SU-DHL-6 (cell line): ENCODE data around the gene CHTOP.

Experiments used
- H2AFZ ChIP-seq: fragments of 200-600 bp; sonication (generic); 2 replicates; pipeline ENCODE4 v1.6.1; 2014; ENCODE audit warnings: low read depth, mild to moderate bottlenecking, moderate library complexity, mixed read lengths, antibody characterized with exemption, low read length; ENCODE audit not compliant: severe bottlenecking
- H3F3A ChIP-seq: fragments of 200-600 bp; shearing (Covaris generic); 2 replicates; pipeline ENCODE4 v1.6.0; 2016; ENCODE audit warnings: antibody characterized with exemption, mild to moderate bottlenecking; ENCODE audit not compliant: insufficient read depth
- H3K27ac ChIP-seq: fragments of 200-600 bp; sonication (generic); 2 replicates; pipeline ENCODE4 v1.5.1; 2016; ENCODE audit warnings: low read depth, mild to moderate bottlenecking, low read length, moderate library complexity, mixed read lengths
- H3K27me3 ChIP-seq: fragments of 200-600 bp; sonication (generic), shearing (Covaris generic); 2 replicates; pipeline ENCODE4 v1.6.0; 2014; ENCODE audit warnings: mild to moderate bottlenecking, low read length
- H3K36me3 ChIP-seq: fragments of 200-600 bp; sonication (generic); 2 replicates; pipeline ENCODE4 v1.6.1; 2014; ENCODE audit warnings: mild to moderate bottlenecking, low read length, mixed read lengths
- H3K4me2 ChIP-seq: fragments of 300-600, 200-600 bp; shearing (Covaris generic), sonication (generic); 2 replicates; pipeline ENCODE4 v1.6.0; 2014; ENCODE audit warnings: low read length, low read depth, mild to moderate bottlenecking; ENCODE audit not compliant: poor library complexity, severe bottlenecking
- H3K4me3 ChIP-seq: fragments of 200-600 bp; sonication (generic); 2 replicates; pipeline ENCODE4 v1.5.1; 2014; ENCODE audit warnings: antibody characterized with exemption, low read length, mild to moderate bottlenecking, mixed read lengths; ENCODE audit not compliant: insufficient read depth, poor library complexity, severe bottlenecking
- H3K79me2 ChIP-seq: fragments of 200-600 bp; sonication (generic); 2 replicates; pipeline ENCODE4 v1.6.1; 2014; ENCODE audit warnings: mild to moderate bottlenecking, low read length, moderate library complexity; ENCODE audit not compliant: insufficient read depth
- H3K9ac ChIP-seq: fragments of 200-600 bp; sonication (generic); 2 replicates; pipeline ENCODE4 v1.7.0; 2014; ENCODE audit warnings: mild to moderate bottlenecking, low read length
- H3K9me2 ChIP-seq: fragments of 200-600 bp; sonication (generic); replicated peaks from 2 replicates; pipeline ENCODE4 v1.6.1; 2014; ENCODE audit warnings: low read length; ENCODE audit not compliant: insufficient read depth
- H3K9me3 ChIP-seq: fragments of 200-600 bp; sonication (generic); 2 replicates; pipeline ENCODE4 v1.6.1; 2014; ENCODE audit warnings: low read length, mixed read lengths; ENCODE audit not compliant: insufficient read depth
- H4K20me1 ChIP-seq: fragments of 200-600 bp; sonication (generic); 2 replicates; pipeline ENCODE4 v1.6.1; 2014; ENCODE audit warnings: low read depth, mild to moderate bottlenecking, antibody characterized with exemption, low read length, moderate library complexity, mixed read lengths
- EZH2phosphoT487 ChIP-seq: fragments of 200-600 bp; sonication (generic), shearing (Covaris generic); conservative IDR thresholded peaks from 2 replicates; pipeline ENCODE4 v1.6.1; 2018; ENCODE audit warnings: mild to moderate bottlenecking, antibody characterized with exemption, low read length, moderate library complexity, mixed read lengths
- TF ChIP-seq, protein P1 (sequence below): fragments of 200-600 bp; sonication (generic); IDR thresholded peaks from one replicate; pipeline ENCODE4 v1.5.1; 2017; ENCODE audit warnings: antibody characterized with exemption, mild to moderate bottlenecking, low read length, moderate library complexity; ENCODE audit not compliant: insufficient read depth, poor library complexity, severe bottlenecking

The CHTOP gene

DNA sequence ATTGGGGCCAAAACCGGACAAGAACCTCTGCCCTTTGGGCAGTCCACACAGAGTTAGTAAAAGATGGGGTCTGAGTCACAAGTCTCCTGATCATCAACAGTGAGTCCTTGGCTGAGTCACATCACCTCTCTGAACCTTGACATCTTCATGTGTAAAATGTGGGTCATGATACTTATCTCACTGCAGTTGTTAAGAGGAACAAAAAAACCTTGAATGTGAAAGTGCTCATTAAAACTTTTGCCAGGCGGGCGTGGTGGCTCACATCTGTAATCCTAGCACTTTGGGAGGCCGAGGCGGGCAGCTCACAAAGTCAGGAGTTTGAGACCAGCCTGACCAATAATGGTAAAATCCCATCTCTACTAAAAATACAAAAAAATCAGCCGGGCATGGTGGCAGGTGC lies 36.7 kb upstream of the CHTOP start:
- Histone ChIP-seq H3K27me3 (no peaks in the 10 kb centered on the region), H3K27ac (no peak overlapping the region), H3F3A (no peaks in the 10 kb centered on the region), H3K79me2 (no peaks in the 10 kb centered on the region), H3K36me3 (no peaks in the 10 kb centered on the region), H3K9me2 (no peaks in the 10 kb centered on the region), H3K9ac (no peak overlapping the region), H3K9me3 (no peaks in the 10 kb centered on the region), H3K4me2 (no peak overlapping the region), H2AFZ (no peak overlapping the region), H4K20me1 (no peaks in the 10 kb centered on the region), H3K4me3 (no peak overlapping the region)
- TF ChIP-seq EZH2phosphoT487: no peak
- TF ChIP-seq, protein P1, sequence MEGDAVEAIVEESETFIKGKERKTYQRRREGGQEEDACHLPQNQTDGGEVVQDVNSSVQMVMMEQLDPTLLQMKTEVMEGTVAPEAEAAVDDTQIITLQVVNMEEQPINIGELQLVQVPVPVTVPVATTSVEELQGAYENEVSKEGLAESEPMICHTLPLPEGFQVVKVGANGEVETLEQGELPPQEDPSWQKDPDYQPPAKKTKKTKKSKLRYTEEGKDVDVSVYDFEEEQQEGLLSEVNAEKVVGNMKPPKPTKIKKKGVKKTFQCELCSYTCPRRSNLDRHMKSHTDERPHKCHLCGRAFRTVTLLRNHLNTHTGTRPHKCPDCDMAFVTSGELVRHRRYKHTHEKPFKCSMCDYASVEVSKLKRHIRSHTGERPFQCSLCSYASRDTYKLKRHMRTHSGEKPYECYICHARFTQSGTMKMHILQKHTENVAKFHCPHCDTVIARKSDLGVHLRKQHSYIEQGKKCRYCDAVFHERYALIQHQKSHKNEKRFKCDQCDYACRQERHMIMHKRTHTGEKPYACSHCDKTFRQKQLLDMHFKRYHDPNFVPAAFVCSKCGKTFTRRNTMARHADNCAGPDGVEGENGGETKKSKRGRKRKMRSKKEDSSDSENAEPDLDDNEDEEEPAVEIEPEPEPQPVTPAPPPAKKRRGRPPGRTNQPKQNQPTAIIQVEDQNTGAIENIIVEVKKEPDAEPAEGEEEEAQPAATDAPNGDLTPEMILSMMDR: no peak

DNA sequence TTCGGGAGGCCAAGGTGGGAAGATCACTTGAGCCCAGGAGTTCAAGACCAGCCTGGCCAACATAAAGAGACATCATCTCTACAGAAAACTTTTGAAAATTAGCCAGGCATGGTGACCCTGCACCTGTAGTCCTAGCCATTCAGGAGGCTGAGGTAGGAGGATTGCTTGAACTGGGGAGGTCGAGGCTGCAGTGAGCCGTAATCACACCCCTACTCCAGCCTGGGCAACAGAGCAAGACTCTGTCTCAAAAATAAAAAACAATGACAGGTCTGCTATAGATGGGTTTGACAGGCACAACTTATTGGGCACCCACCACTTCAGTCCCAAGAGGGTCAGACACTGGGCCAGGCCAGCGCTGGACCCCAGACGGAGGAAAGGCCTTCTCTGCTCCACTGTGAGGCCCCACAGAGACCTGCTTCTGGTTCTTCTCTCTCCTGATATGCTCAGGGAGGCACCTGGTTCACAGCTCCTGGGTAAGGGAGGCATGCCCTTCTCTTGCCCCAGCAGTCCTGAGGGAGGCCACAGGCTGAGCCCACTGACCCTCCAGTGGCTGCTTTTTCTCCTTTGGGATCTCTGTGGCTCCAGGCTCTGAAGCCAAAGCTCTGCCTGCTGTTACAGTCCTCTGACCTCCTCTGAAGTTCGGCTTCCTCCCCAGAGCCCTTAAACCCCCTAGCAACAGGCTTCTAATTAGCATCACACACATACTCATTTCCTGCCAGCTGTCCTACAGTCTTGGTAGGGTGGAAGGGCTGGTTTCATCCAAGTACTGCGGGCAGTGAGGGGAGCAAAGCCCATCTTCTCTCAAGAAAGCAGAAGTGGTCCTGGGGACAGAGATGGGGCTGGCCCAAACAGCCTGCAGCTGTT lies 35.3 kb upstream of the CHTOP start:
- Histone ChIP-seq H4K20me1 (no peaks in the 10 kb centered on the region), H3K4me3 (peak overlapping the region; percentile 32), H3K36me3 (no peaks in the 10 kb centered on the region), H3K27ac (peak overlapping the region; percentile 81), H3F3A (no peaks in the 10 kb centered on the region), H2AFZ (peak overlapping the region; percentile 60), H3K4me2 (peak overlapping the region; percentile 66), H3K27me3 (no peaks in the 10 kb centered on the region), H3K9me2 (no peaks in the 10 kb centered on the region), H3K9me3 (no peaks in the 10 kb centered on the region), H3K9ac (peak overlapping the region; percentile 57), H3K79me2 (no peaks in the 10 kb centered on the region)
- TF ChIP-seq EZH2phosphoT487: no peak
- TF ChIP-seq, protein P1: no peak

DNA sequence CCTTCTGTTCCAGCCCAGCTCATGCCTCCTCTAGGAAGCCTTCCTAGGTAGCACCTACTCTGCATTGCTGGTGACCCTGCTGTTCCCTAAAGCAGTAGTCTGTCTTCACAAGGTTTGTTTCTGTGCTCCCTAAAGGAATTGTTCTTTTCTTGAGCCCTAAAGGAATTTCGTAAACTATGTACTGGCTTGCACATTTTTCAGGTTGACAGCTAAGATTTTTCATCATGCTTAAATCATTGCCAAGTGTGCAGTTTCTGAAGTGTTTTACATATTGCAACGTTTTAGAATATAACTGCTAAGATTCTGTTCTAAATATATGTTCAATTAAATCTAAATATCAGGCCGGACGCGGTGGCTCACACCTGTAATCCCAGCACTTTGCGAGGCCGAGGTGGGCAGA lies 34.0 kb upstream of the CHTOP start:
- Histone ChIP-seq H3K27me3 (no peaks in the 10 kb centered on the region), H3K9ac (no peak overlapping the region), H3K9me3 (no peaks in the 10 kb centered on the region), H4K20me1 (no peaks in the 10 kb centered on the region), H2AFZ (no peak overlapping the region), H3K4me3 (no peak overlapping the region), H3K27ac (no peak overlapping the region), H3K4me2 (no peak overlapping the region), H3K9me2 (no peaks in the 10 kb centered on the region), H3F3A (no peaks in the 10 kb centered on the region), H3K79me2 (no peaks in the 10 kb centered on the region), H3K36me3 (no peaks in the 10 kb centered on the region)
- TF ChIP-seq, protein P1: no peak
- no peak for TF ChIP-seq EZH2phosphoT487
